Esophagus muscularis mucosa (tissue), 4 donors: ENCODE results near the gene OR4D9. TPM values are rescaled to one million over a fixed set of nuclear protein-coding genes. Genes with fewer than 3 reads are reported as not detected.

ENCODE experiments used
- DNase-seq: peaks from one replicate; pipeline ENCODE4 v3.0.0-alpha.2; 2017; ENCODE audit errors: extremely low spot score
- H3K27ac ChIP-seq, 4 donors: fragments of 200-600 bp; sonication (generic); replicated peaks in 1 of 4; 1 replicate in 3 of 4; 2 replicates in 1 of 4; pipeline ENCODE4 v1.5.1; 2016 to 2019; ENCODE audit warnings: mild to moderate bottlenecking in 1 of 4
- H3K27me3 ChIP-seq, 4 donors: fragments of 200-600 bp; sonication (generic); one replicate each; pipeline versions ENCODE4 v1.5.1 to v1.6.0; 2016 to 2019
- H3K36me3 ChIP-seq, 4 donors: fragments of 200-600 bp; sonication (generic); one replicate each; pipeline ENCODE4 v1.5.1; 2016 to 2019
- H3K4me1 ChIP-seq, 4 donors: fragments of 200-600 bp; sonication (generic); one replicate each; pipeline ENCODE4 v1.5.1; 2016 to 2019
- H3K4me3 ChIP-seq, 4 donors: fragments of 200-600 bp; sonication (generic); 1 replicate in 2 of 4; 2 replicates in 2 of 4; pipeline ENCODE4 v1.5.1; 2016 to 2019; ENCODE audit warnings: mild to moderate bottlenecking in 4 of 4, moderate library complexity in 1 of 4
- H3K9me3 ChIP-seq, 4 donors: fragments of 200-600 bp; sonication (generic); 1 replicate in 3 of 4; 2 replicates in 1 of 4; pipeline ENCODE4 v1.5.1; 2016 to 2019
- CTCF ChIP-seq, 3 experiments: fragments of 200-600 bp in 2 of 3; fragments of 450-650 bp in 1 of 3; sonication (generic) in 2 of 3; IDR thresholded peaks; one replicate each; pipeline ENCODE4 v1.5.1; 2017 to 2019; ENCODE audit warnings: antibody characterized with exemption in 3 of 3, mild to moderate bottlenecking in 2 of 3, moderate library complexity in 1 of 3
- EP300 ChIP-seq: sonication (generic); formaldehyde crosslinking; IDR thresholded peaks from one replicate; pipeline ENCODE4 v1.6.1; 2017; ENCODE audit warnings: antibody characterized with exemption
- POLR2A ChIP-seq: fragments of 450-650 bp; IDR thresholded peaks from one replicate; pipeline ENCODE4 v1.6.1; 2017; ENCODE audit warnings: antibody characterized with exemption, moderate library complexity, mild to moderate bottlenecking, low read depth
- POLR2AphosphoS5 ChIP-seq, 2 donors: sonication (generic); formaldehyde crosslinking; IDR thresholded peaks; one replicate each; pipeline ENCODE4 v1.6.1; 2017; ENCODE audit warnings: antibody characterized with exemption in 2 of 2
- WGBS: methylation state at CpG from one replicate; pipeline ENCODE4 v1.1.5; 2018; 5-methylcytosine and 5-hydroxymethylcytosine counted together
- intact Hi-C: fragments of 100-400 bp; cut with DNase I; formaldehyde crosslinking; loops from one replicate; pipeline ENCODE4 v1.15.1; 2023
- total RNA-seq, 4 donors: library from RNA; depleted of rRNA; stranded (reverse); fragments of >200 nt; gene quantifications; one replicate each; pipeline versions ENCODE4 v1.1.0 to v1.2.1, GENCODE V29; 2016

OR4D9 gene
- not detected for total RNA-seq

DNA sequence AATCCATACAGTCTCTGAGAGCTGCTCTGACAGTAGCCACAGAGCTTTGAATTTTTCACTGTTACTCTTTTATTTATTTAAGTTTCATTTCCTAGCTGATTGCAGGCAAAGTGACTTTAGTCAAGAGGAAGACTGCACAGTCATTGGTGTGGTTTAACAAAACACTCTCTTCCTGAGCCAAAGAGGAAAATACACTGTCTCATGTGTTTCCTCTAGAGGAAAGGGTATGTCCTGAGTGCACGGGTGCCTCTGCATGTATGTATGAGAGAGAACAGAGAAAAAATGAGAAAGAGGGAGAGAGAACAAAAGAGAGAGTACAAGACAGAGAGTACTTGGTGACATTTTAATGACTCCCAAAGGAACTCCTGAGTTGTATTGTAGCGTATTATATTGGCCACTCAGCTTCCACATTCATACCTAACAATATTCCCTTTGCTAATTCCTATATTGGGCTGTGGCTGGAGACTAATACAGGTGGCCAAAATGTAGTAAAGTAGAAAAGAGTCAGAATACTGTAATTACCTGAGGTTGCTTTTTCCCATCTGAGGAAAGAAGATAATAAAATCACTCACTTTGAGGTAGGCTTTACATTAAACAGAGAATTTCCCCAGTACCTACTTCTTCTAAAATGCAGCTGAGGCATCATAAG, at the start of gene OR4D9:
OR4D9 (plus strand) TSS at position 599 of the 649 bp plus-strand sequence. CDS start 3,374 bp downstream, outside the sequence.
- Histone ChIP-seq H3K9me3 (no peaks in the 10 kb centered on the region), H3K27me3 (peaks cover 0 to 8% (median 0%) of the 10 kb centered on the region in 4 donors), H3K4me3 (no peak within 1 kb of the TSS), H3K36me3 (no peaks in the 10 kb centered on the region), H3K27ac (no peak within 1 kb of the TSS), H3K4me1 (no peaks in the 10 kb centered on the region)
- no peak for DNase-seq
- intact Hi-C loops: no loop called here
- 45% methylated on average over 2 of the region's 2 CpGs for WGBS
- TF ChIP-seq CTCF (IDR thresholded peaks at IDR 0.05) (no peak), POLR2A (no peak), POLR2AphosphoS5 (IDR thresholded peaks at IDR 0.05) (no peak), EP300 (no peak)

GRCh38 chr11:59463190-59463641, 48.1 kb upstream of the OR4D9 start:
- H3K4me3 ChIP-seq: no peak overlapping the region
- peaks cover 0 to 3% (median 0%) of the 10 kb centered on the region in 4 donors for H3K4me1 ChIP-seq
- H3K9me3 ChIP-seq: no peaks in the 10 kb centered on the region
- intact Hi-C loops: no loop called here
- no peaks in the 10 kb centered on the region for H3K27me3 ChIP-seq
- H3K36me3 ChIP-seq: no peaks in the 10 kb centered on the region
- DNase-seq: no peak
- no peak overlapping the region for H3K27ac ChIP-seq
- TF ChIP-seq EP300 (no peak), CTCF (IDR thresholded peaks at IDR 0.05) (no peak), POLR2AphosphoS5 (IDR thresholded peaks at IDR 0.05) (no peak), POLR2A (no peak)
- WGBS: 33% methylated on average over 5 of the region's 5 CpGs

GRCh38 chr11:59473015-59473414, 38.3 kb upstream of the OR4D9 start, which contains the start of gene OR4D10:
OR4D10 (plus strand) TSS chr11:59473315; CDS start chr11:59477430, 4,115 bp downstream.
- DNase-seq: no peak
- Histone ChIP-seq H3K27ac (no peak within 1 kb of the TSS), H3K27me3 (no peaks in the 10 kb centered on the region), H3K4me3 (no peak within 1 kb of the TSS), H3K4me1 (no peaks in the 10 kb centered on the region), H3K36me3 (no peaks in the 10 kb centered on the region), H3K9me3 (no peaks in the 10 kb centered on the region)
- no peak for TF ChIP-seq POLR2AphosphoS5 (IDR thresholded peaks at IDR 0.05)
- TF ChIP-seq EP300: no peak
- TF ChIP-seq POLR2A: no peak
- no peak for TF ChIP-seq CTCF (IDR thresholded peaks at IDR 0.05)
- intact Hi-C loops: no loop called here

GRCh38 chr11:59475176-59475575, 36.2 kb upstream of the OR4D9 start:
- WGBS: 67% methylated on average over 9 of the region's 9 CpGs
- Histone ChIP-seq H3K27ac (no peak overlapping the region), H3K36me3 (no peaks in the 10 kb centered on the region), H3K4me1 (no peaks in the 10 kb centered on the region), H3K27me3 (no peaks in the 10 kb centered on the region), H3K4me3 (no peak overlapping the region), H3K9me3 (no peaks in the 10 kb centered on the region)
- no peak for TF ChIP-seq POLR2AphosphoS5 (IDR thresholded peaks at IDR 0.05)
- no peak for TF ChIP-seq POLR2A
- TF ChIP-seq EP300: no peak
- no peak for TF ChIP-seq CTCF (IDR thresholded peaks at IDR 0.05)
- intact Hi-C loops: no loop called here
- no peak for DNase-seq

DNA sequence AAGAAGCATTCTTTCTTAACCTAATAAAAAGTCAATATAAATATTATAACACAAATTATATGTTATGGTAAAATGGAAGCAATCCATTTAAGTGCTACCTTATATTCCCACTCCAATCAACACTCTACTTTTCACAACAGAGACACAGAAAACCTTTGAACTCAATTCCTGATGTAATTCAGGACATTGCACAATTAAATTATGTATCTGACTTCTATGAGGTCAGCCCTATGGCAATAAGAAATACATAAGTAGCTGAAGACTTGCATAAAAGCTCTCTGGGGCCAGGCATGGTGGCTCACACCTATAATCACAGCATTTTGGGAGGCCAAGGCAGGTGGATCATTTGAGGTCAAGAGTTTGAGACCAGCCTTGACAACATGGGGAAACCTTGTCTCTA, 31.4 kb upstream of the OR4D9 start:
- no peak for DNase-seq
- no peak for TF ChIP-seq CTCF (IDR thresholded peaks at IDR 0.05)
- TF ChIP-seq EP300: no peak
- TF ChIP-seq POLR2AphosphoS5 (IDR thresholded peaks at IDR 0.05): no peak
- TF ChIP-seq POLR2A: no peak
- intact Hi-C loops: no loop called here
- Histone ChIP-seq H3K36me3 (no peaks in the 10 kb centered on the region), H3K27ac (no peak overlapping the region), H3K4me1 (no peaks in the 10 kb centered on the region), H3K9me3 (no peaks in the 10 kb centered on the region), H3K27me3 (no peaks in the 10 kb centered on the region), H3K4me3 (no peak overlapping the region)
